OCI-LY1 (cell line): ENCODE measurements around the gene CTTNBP2.

Experiments
- H2AFZ ChIP-seq: fragments of 200-600 bp; sonication (generic), shearing (Covaris generic); 2 replicates; pipeline ENCODE4 v1.6.0; 2014; ENCODE audit warnings: antibody characterized with exemption, mild to moderate bottlenecking, low read length
- H3F3A ChIP-seq: fragments of 200-600 bp; sonication (generic), shearing (Covaris generic); 2 replicates; pipeline ENCODE4 v1.6.0; 2014; ENCODE audit warnings: mild to moderate bottlenecking, antibody characterized with exemption, low read length, moderate library complexity; ENCODE audit not compliant: insufficient read depth
- H3K27ac ChIP-seq: fragments of 200-600 bp; sonication (generic); 2 replicates; pipeline ENCODE4 v1.5.1; 2014; ENCODE audit warnings: low read length, mixed run types, mild to moderate bottlenecking, low read depth; ENCODE audit not compliant: poor library complexity, severe bottlenecking
- H3K27me3 ChIP-seq: fragments of 200-600 bp; sonication (generic); 2 replicates; pipeline ENCODE4 v1.6.0; 2014; ENCODE audit warnings: antibody characterized with exemption, mild to moderate bottlenecking, low read length, moderate library complexity; ENCODE audit not compliant: insufficient read depth
- H3K36me3 ChIP-seq: fragments of 200-600 bp; sonication (generic); 2 replicates; pipeline ENCODE4 v1.6.1; 2014; ENCODE audit warnings: mild to moderate bottlenecking, antibody characterized with exemption, low read length, moderate library complexity, mixed read lengths; ENCODE audit not compliant: insufficient read depth
- H3K4me1 ChIP-seq: fragments of 200-600 bp; sonication (generic); 2 replicates; pipeline ENCODE4 v1.5.1; 2014; ENCODE audit warnings: mild to moderate bottlenecking, low read length, moderate library complexity; ENCODE audit not compliant: insufficient read depth, severe bottlenecking
- H3K4me2 ChIP-seq: fragments of 200-600 bp; sonication (generic), shearing (Covaris generic); 2 replicates; pipeline ENCODE4 v1.6.1; 2014; ENCODE audit warnings: low read length
- H3K4me3 ChIP-seq: fragments of 200-600 bp; sonication (generic); 2 replicates; pipeline ENCODE4 v1.5.1; 2014; ENCODE audit warnings: low read length, low read depth, mild to moderate bottlenecking, mixed read lengths; ENCODE audit not compliant: poor library complexity, severe bottlenecking
- H3K79me2 ChIP-seq: fragments of 200-600 bp; shearing (Covaris generic); 2 replicates; pipeline ENCODE4 v1.6.1; 2016; ENCODE audit warnings: mixed run types, low read length, mixed read lengths; ENCODE audit not compliant: insufficient read depth
- H3K9ac ChIP-seq: fragments of 200-600 bp; sonication (generic), shearing (Covaris generic); 2 replicates; pipeline ENCODE4 v1.6.1; 2014; ENCODE audit warnings: mild to moderate bottlenecking, low read length, mixed read lengths
- H3K9me2 ChIP-seq: fragments of 200-600 bp; sonication (generic), shearing (Covaris generic); 2 replicates; pipeline ENCODE4 v1.6.1; 2014; ENCODE audit warnings: low read depth, mild to moderate bottlenecking, low read length, mixed read lengths
- H3K9me3 ChIP-seq: fragments of 200-600 bp; shearing (Covaris generic); 2 replicates; pipeline ENCODE4 v1.6.1; 2014; ENCODE audit warnings: low read length, mixed read lengths
- H4K20me1 ChIP-seq: fragments of 200-600 bp; sonication (generic), shearing (Covaris generic); 2 replicates; pipeline ENCODE4 v1.6.0; 2016; ENCODE audit warnings: mild to moderate bottlenecking, low read length; ENCODE audit not compliant: insufficient read depth
- CTCF ChIP-seq: fragments of 200-600 bp; sonication (generic), shearing (Covaris generic); IDR thresholded peaks from 2 replicates; pipeline ENCODE4 v1.5.1; 2017; ENCODE audit warnings: mild to moderate bottlenecking, antibody characterized with exemption, low read length, moderate library complexity, mixed read lengths
- EZH2 ChIP-seq: fragments of 200-600 bp; sonication (generic), shearing (Covaris generic); IDR thresholded peaks from 2 replicates; pipeline ENCODE4 v1.8.0; 2017; ENCODE audit warnings: borderline replicate concordance, mixed run types, mild to moderate bottlenecking, antibody characterized with exemption, low read length, moderate library complexity, mixed read lengths

Gene CTTNBP2

GRCh38 chr7:117698018-117698417, 175.2 kb downstream of the CTTNBP2 start:
- Histone ChIP-seq H3F3A (no peaks in the 10 kb centered on the region), H3K9ac (no peak overlapping the region), H3K27me3 (no peaks in the 10 kb centered on the region)

GRCh38 chr7:117692338-117692737, 180.9 kb downstream of the CTTNBP2 start:
- H3K36me3 ChIP-seq: no peaks in the 10 kb centered on the region
- H3K4me1 ChIP-seq: no peaks in the 10 kb centered on the region
- H2AFZ ChIP-seq: no peak overlapping the region
- no peaks in the 10 kb centered on the region for H3F3A ChIP-seq
- H3K27me3 ChIP-seq: no peaks in the 10 kb centered on the region
- TF ChIP-seq EZH2: no peak
- no peak for TF ChIP-seq CTCF
- no peak overlapping the region for H3K4me3 ChIP-seq
- H3K9ac ChIP-seq: no peak overlapping the region
- H3K79me2 ChIP-seq: no peaks in the 10 kb centered on the region
- H3K27ac ChIP-seq: no peak overlapping the region
- H4K20me1 ChIP-seq: no peaks in the 10 kb centered on the region
- H3K4me2 ChIP-seq: no peak overlapping the region
- no peaks in the 10 kb centered on the region for H3K9me2 ChIP-seq
- no peaks in the 10 kb centered on the region for H3K9me3 ChIP-seq

More at GRCh38 chr7:117698018-117698417, 175.2 kb downstream of the CTTNBP2 start:
- Histone ChIP-seq H3K4me2 (no peak overlapping the region), H3K4me1 (no peaks in the 10 kb centered on the region), H2AFZ (no peak overlapping the region), H3K79me2 (no peaks in the 10 kb centered on the region), H3K9me2 (no peaks in the 10 kb centered on the region), H3K27ac (no peak overlapping the region), H3K36me3 (no peaks in the 10 kb centered on the region), H3K4me3 (no peak overlapping the region), H4K20me1 (no peaks in the 10 kb centered on the region), H3K9me3 (no peaks in the 10 kb centered on the region)
- TF ChIP-seq EZH2 (no peak), CTCF (no peak)

GRCh38 chr7:117690147-117690546, 183.1 kb downstream of the CTTNBP2 start:
- Histone ChIP-seq H3K79me2 (no peaks in the 10 kb centered on the region), H3K4me1 (no peaks in the 10 kb centered on the region), H2AFZ (no peak overlapping the region), H3F3A (no peaks in the 10 kb centered on the region), H4K20me1 (no peaks in the 10 kb centered on the region), H3K27me3 (no peaks in the 10 kb centered on the region), H3K4me3 (no peak overlapping the region), H3K9ac (no peak overlapping the region), H3K9me2 (no peaks in the 10 kb centered on the region), H3K4me2 (no peak overlapping the region), H3K9me3 (no peaks in the 10 kb centered on the region), H3K36me3 (no peaks in the 10 kb centered on the region), H3K27ac (no peak overlapping the region)
- TF ChIP-seq EZH2 (no peak), CTCF (no peak)
